Neuronal stem cell (in vitro differentiated cells): Measurements from ENCODE around the gene TAS2R4. TPM values are rescaled to one million over a fixed set of nuclear protein-coding genes. Genes with fewer than 3 reads are reported as not detected.
"Not testable (repeated sequence)": the region's sequence is repeated elsewhere in the genome, so short reads cannot be mapped to it uniquely, and the experiment has no call there.

Experiments used
- DNase-seq: peaks from one replicate; pipeline ENCODE4 v3.0.0-alpha.2; 2013; ENCODE audit warnings: low spot score
- H2AFZ ChIP-seq: one replicate; pipeline ENCODE4 v1.6.1; 2013; ENCODE audit warnings: mild to moderate bottlenecking, low read length, inconsistent platforms
- H2AK5ac ChIP-seq: 2 replicates; pipeline ENCODE4 v1.6.1; 2013; ENCODE audit warnings: low read depth, mild to moderate bottlenecking, inconsistent platforms, low read length, moderate library complexity, mixed read lengths
- H2BK120ac ChIP-seq: 2 replicates; pipeline ENCODE4 v1.6.1; 2013; ENCODE audit warnings: low read depth, mild to moderate bottlenecking, inconsistent platforms, low read length, moderate library complexity, mixed read lengths
- H2BK12ac ChIP-seq: one replicate; pipeline ENCODE4 v1.6.1; 2013; ENCODE audit warnings: low read length, inconsistent platforms
- H2BK15ac ChIP-seq: 2 replicates; pipeline ENCODE4 v1.6.1; 2013; ENCODE audit warnings: mild to moderate bottlenecking, low read length, inconsistent platforms, mixed read lengths
- H2BK5ac ChIP-seq: one replicate; pipeline ENCODE4 v1.6.1; 2013; ENCODE audit warnings: inconsistent platforms, mild to moderate bottlenecking, low read length, moderate library complexity
- H3K14ac ChIP-seq: one replicate; pipeline ENCODE4 v1.6.1; 2013; ENCODE audit warnings: low read length, inconsistent platforms
- H3K18ac ChIP-seq: 2 replicates; pipeline ENCODE4 v1.6.1; 2013; ENCODE audit warnings: low read length, inconsistent platforms
- H3K23ac ChIP-seq: 2 replicates; pipeline ENCODE4 v1.6.1; 2013; ENCODE audit warnings: low read depth, mild to moderate bottlenecking, mixed read lengths, low read length, inconsistent platforms; ENCODE audit not compliant: poor library complexity
- H3K27ac ChIP-seq: replicated peaks from 3 replicates; pipeline ENCODE4 v1.5.1; 2013; ENCODE audit warnings: low read length, inconsistent platforms
- H3K27me3 ChIP-seq, 3 experiments: 2 replicates each; pipeline ENCODE4 v1.6.1; 2013; ENCODE audit warnings: low read length in 3 of 3, mild to moderate bottlenecking in 2 of 3, inconsistent platforms in 1 of 3, low read depth in 1 of 3, mixed read lengths in 1 of 3, moderate library complexity in 1 of 3; ENCODE audit not compliant: control insufficient read depth in 3 of 3, insufficient read depth in 3 of 3
- H3K36me3 ChIP-seq, 2 donors: replicated peaks in 1 of 2; 2 replicates each; pipeline ENCODE4 v1.6.1; 2013; ENCODE audit warnings: low read length in 2 of 2; ENCODE audit not compliant: control insufficient read depth in 2 of 2, insufficient read depth in 2 of 2
- H3K4ac ChIP-seq: 2 replicates; pipeline ENCODE4 v1.6.1; 2013; ENCODE audit warnings: inconsistent platforms, mild to moderate bottlenecking, low read length, moderate library complexity
- H3K4me1 ChIP-seq, 2 donors: 1 replicate in 1 of 2; 2 replicates in 1 of 2; pipeline ENCODE4 v1.6.1; 2013; ENCODE audit warnings: low read length in 2 of 2, low read depth in 1 of 2; ENCODE audit not compliant: control insufficient read depth in 2 of 2, insufficient read depth in 1 of 2
- H3K4me2 ChIP-seq: one replicate; pipeline ENCODE4 v1.6.1; 2013; ENCODE audit warnings: mild to moderate bottlenecking, low read length, inconsistent platforms; ENCODE audit not compliant: insufficient read depth, poor library complexity, severe bottlenecking
- H3K4me3 ChIP-seq, 2 donors: 2 replicates each; pipeline ENCODE4 v1.5.1; 2013; ENCODE audit warnings: low read length in 2 of 2, mild to moderate bottlenecking in 2 of 2, inconsistent platforms in 1 of 2, moderate library complexity in 1 of 2
- H3K79me1 ChIP-seq: one replicate; pipeline ENCODE4 v1.6.1; 2013; ENCODE audit warnings: low read depth, mild to moderate bottlenecking, inconsistent platforms, low read length, moderate library complexity
- H3K9ac ChIP-seq: one replicate; pipeline ENCODE4 v1.6.1; 2013; ENCODE audit warnings: mild to moderate bottlenecking, low read depth, low read length, inconsistent platforms; ENCODE audit not compliant: poor library complexity
- H3K9me3 ChIP-seq, 2 donors: replicated peaks in 1 of 2; 2 replicates each; pipeline versions ENCODE3 to v1.6.1; 2013; ENCODE audit warnings: low read length in 2 of 2, mild to moderate bottlenecking in 2 of 2, inconsistent platforms in 1 of 2, low read depth in 1 of 2, mixed read lengths in 1 of 2, moderate library complexity in 1 of 2; ENCODE audit not compliant: control insufficient read depth in 2 of 2, insufficient read depth in 1 of 2
- H4K8ac ChIP-seq: one replicate; pipeline ENCODE4 v1.6.1; 2013; ENCODE audit warnings: low read depth, mild to moderate bottlenecking, inconsistent platforms, low read length, moderate library complexity
- H4K91ac ChIP-seq: one replicate; pipeline ENCODE4 v1.6.1; 2013; ENCODE audit warnings: low read length, low read depth, mild to moderate bottlenecking, inconsistent platforms; ENCODE audit not compliant: poor library complexity
- small RNA-seq: library from polyadenylated mRNA; stranded (forward); fragments of <200 nt; extraction: miRNeasy Mini kit (QIAGEN cat#:217004); gene quantifications from one replicate; pipeline ENCODE3, GENCODE V24; 2013; ENCODE audit not compliant: insufficient read depth

TAS2R4 gene

GRCh38 chr7:141822432-141822831, 46.0 kb downstream of the TAS2R4 start:
- not testable (repeated sequence) for H3K9me3 ChIP-seq, H3K27me3 ChIP-seq, H3K27ac ChIP-seq, H2AFZ ChIP-seq, H3K4me2 ChIP-seq, H3K4ac ChIP-seq, H2BK15ac ChIP-seq, H3K79me1 ChIP-seq, H2BK5ac ChIP-seq, H3K9ac ChIP-seq, H3K14ac ChIP-seq, H4K8ac ChIP-seq, H3K4me3 ChIP-seq, H3K4me1 ChIP-seq, H2BK120ac ChIP-seq, H4K91ac ChIP-seq, H2BK12ac ChIP-seq, H3K36me3 ChIP-seq, H3K18ac ChIP-seq, H2AK5ac ChIP-seq, DNase-seq, H3K23ac ChIP-seq

Small RNA genes lying within 50 kb of the gene (small RNA-seq; reads per million reads assigned to genes)
- not detected for gene RNU1-82P
